Loucy (cell line): ENCODE measurements around the gene TACO1.

ENCODE experiments used
- H2AFZ ChIP-seq: fragments of 200-600 bp; sonication (generic); 2 replicates; pipeline ENCODE4 v1.6.0; 2016; ENCODE audit warnings: antibody characterized with exemption, mild to moderate bottlenecking, low read length, moderate library complexity
- H3F3A ChIP-seq: fragments of 200-600 bp; 2 replicates; pipeline ENCODE4 v1.6.0; 2016; ENCODE audit warnings: antibody characterized with exemption, low read depth, mild to moderate bottlenecking
- H3K27me3 ChIP-seq: fragments of 200-600 bp; sonication (generic); 2 replicates; pipeline ENCODE4 v1.6.1; 2014; ENCODE audit warnings: low read length, mild to moderate bottlenecking; ENCODE audit not compliant: insufficient read depth, poor library complexity, severe bottlenecking
- H3K36me3 ChIP-seq: fragments of 200-600 bp; sonication (generic); 2 replicates; pipeline ENCODE4 v1.6.1; 2016; ENCODE audit warnings: low read length; ENCODE audit not compliant: insufficient read depth
- H3K4me1 ChIP-seq: fragments of 200-600 bp; sonication (generic); 2 replicates; pipeline ENCODE4 v1.5.1; 2014; ENCODE audit warnings: low read length, mild to moderate bottlenecking; ENCODE audit not compliant: insufficient read depth, poor library complexity, severe bottlenecking
- H3K4me2 ChIP-seq: fragments of 200-600 bp; sonication (generic); 2 replicates; pipeline ENCODE4 v1.6.0; 2014; ENCODE audit warnings: antibody characterized with exemption, low read length, low read depth, mild to moderate bottlenecking; ENCODE audit not compliant: poor library complexity, severe bottlenecking
- H3K4me3 ChIP-seq: fragments of 200-600 bp; sonication (generic); 2 replicates; pipeline ENCODE4 v1.5.1; 2014; ENCODE audit warnings: low read length, mild to moderate bottlenecking, mixed read lengths; ENCODE audit not compliant: poor library complexity, severe bottlenecking
- H3K79me2 ChIP-seq: fragments of 200-600 bp; sonication (generic); 2 replicates; pipeline ENCODE4 v1.6.1; 2014; ENCODE audit warnings: low read length; ENCODE audit not compliant: insufficient read depth
- H3K9ac ChIP-seq: fragments of 200-600 bp; sonication (generic); 2 replicates; pipeline ENCODE4 v1.6.0; 2014; ENCODE audit warnings: mild to moderate bottlenecking, low read depth, low read length, moderate library complexity; ENCODE audit not compliant: poor library complexity, severe bottlenecking
- H3K9me2 ChIP-seq: fragments of 200-600 bp; sonication (generic); replicated peaks from 2 replicates; pipeline ENCODE4 v1.6.1; 2016; ENCODE audit warnings: low read depth, low read length, mixed read lengths
- H3K9me3 ChIP-seq: fragments of 200-600 bp; sonication (generic); 2 replicates; pipeline ENCODE4 v1.6.1; 2014; ENCODE audit warnings: mild to moderate bottlenecking, antibody characterized with exemption, low read length, low read depth; ENCODE audit not compliant: insufficient read depth
- H4K20me1 ChIP-seq: fragments of 200-600 bp; sonication (generic); 2 replicates; pipeline ENCODE4 v1.6.0; 2014; ENCODE audit warnings: antibody characterized with exemption, low read length, mild to moderate bottlenecking; ENCODE audit not compliant: insufficient read depth, poor library complexity, severe bottlenecking
- EZH2phosphoT487 ChIP-seq: fragments of 200-600 bp; IDR thresholded peaks from 2 replicates; pipeline ENCODE4 v1.6.1; 2018; ENCODE audit warnings: antibody characterized with exemption, mild to moderate bottlenecking, moderate library complexity, borderline replicate concordance
- TF ChIP-seq, protein P1 (sequence below): fragments of 200-600 bp; sonication (generic); conservative IDR thresholded peaks from 2 replicates; pipeline ENCODE4 v1.5.1; 2014; ENCODE audit warnings: mild to moderate bottlenecking, antibody characterized with exemption, low read length

TACO1 gene

DNA sequence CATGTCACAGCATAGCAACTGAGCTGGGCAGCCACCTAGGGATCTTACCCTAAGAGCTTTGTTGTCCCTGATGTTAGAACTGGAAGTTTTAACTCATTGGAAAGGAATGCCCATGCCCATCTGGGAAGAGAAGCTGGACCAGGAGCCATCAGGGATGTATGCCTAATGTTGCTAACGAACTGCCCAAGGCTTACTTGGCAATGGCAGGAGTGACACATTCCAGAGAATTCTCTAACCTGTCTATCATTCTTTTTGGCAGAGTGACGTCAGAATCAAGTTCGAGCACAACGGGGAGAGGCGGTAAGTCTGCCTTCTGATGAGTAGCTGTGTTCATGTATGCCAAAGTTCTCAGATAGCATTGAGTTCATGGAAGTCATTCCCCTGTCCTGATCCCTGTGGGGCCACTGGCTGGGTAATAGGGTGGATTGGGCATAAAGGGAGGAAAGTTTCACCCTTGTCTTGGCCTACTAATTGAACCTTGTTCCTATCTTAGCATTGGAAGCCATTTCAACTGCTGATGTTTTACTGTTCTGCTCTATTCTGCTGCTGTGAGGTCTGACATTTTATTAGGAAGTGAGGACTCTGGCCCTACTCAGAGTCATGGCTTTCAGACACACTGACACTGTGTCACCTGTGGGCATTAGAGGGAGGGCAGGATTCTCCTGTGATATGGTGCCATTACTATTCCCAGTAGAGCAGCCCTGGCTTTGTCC is 45.2 kb downstream of the TACO1 start:
- TF ChIP-seq EZH2phosphoT487 = no peak
- no peak overlapping the region for H3K4me3 ChIP-seq
- H4K20me1 ChIP-seq = no peaks in the 10 kb centered on the region
- H3K27me3 ChIP-seq = no peaks in the 10 kb centered on the region
- H3K9me3 ChIP-seq = no peaks in the 10 kb centered on the region
- no peaks in the 10 kb centered on the region for H3K9me2 ChIP-seq
- peaks cover 4% of the 10 kb centered on the region for H3K4me1 ChIP-seq
- H2AFZ ChIP-seq = no peak overlapping the region
- peaks cover 20% of the 10 kb centered on the region; the same call in 1 of the 2 replicates for H3K36me3 ChIP-seq
- H3K4me2 ChIP-seq = no peak overlapping the region
- no peak overlapping the region for H3K9ac ChIP-seq
- H3K79me2 ChIP-seq = no peaks in the 10 kb centered on the region
- H3F3A ChIP-seq = peaks cover 2% of the 10 kb centered on the region; the same call in 1 of the 2 replicates

DNA sequence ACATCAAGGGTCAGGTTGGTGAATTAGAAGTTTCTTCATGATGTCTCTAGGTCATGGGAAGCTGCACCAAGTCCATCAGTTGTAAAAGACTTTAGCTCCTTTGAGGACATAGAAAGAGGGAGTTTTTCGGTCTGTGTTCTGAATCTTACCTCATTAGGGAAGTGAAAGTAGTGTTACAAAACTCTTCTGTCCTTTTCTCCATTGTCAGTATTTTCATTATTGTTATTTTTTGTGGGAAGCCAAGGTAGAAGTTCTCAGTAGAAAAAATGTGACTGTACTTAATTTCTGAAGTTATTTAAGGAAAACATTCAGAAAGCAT is 45.8 kb downstream of the TACO1 start:
- no peak overlapping the region for H3K9ac ChIP-seq
- H3K9me2 ChIP-seq = no peaks in the 10 kb centered on the region
- H3K36me3 ChIP-seq = peaks cover 20% of the 10 kb centered on the region; the same call in 1 of the 2 replicates
- H3K79me2 ChIP-seq = no peaks in the 10 kb centered on the region
- no peak for TF ChIP-seq EZH2phosphoT487
- TF ChIP-seq, protein P1, sequence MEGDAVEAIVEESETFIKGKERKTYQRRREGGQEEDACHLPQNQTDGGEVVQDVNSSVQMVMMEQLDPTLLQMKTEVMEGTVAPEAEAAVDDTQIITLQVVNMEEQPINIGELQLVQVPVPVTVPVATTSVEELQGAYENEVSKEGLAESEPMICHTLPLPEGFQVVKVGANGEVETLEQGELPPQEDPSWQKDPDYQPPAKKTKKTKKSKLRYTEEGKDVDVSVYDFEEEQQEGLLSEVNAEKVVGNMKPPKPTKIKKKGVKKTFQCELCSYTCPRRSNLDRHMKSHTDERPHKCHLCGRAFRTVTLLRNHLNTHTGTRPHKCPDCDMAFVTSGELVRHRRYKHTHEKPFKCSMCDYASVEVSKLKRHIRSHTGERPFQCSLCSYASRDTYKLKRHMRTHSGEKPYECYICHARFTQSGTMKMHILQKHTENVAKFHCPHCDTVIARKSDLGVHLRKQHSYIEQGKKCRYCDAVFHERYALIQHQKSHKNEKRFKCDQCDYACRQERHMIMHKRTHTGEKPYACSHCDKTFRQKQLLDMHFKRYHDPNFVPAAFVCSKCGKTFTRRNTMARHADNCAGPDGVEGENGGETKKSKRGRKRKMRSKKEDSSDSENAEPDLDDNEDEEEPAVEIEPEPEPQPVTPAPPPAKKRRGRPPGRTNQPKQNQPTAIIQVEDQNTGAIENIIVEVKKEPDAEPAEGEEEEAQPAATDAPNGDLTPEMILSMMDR = no peak
- H3F3A ChIP-seq = peaks cover 2% of the 10 kb centered on the region; the same call in 1 of the 2 replicates
- H3K9me3 ChIP-seq = no peaks in the 10 kb centered on the region
- H3K4me2 ChIP-seq = no peak overlapping the region
- H3K4me1 ChIP-seq = peaks cover 4% of the 10 kb centered on the region
- H4K20me1 ChIP-seq = no peaks in the 10 kb centered on the region
- H3K4me3 ChIP-seq = no peak overlapping the region
- no peak overlapping the region for H2AFZ ChIP-seq
- no peaks in the 10 kb centered on the region for H3K27me3 ChIP-seq

DNA sequence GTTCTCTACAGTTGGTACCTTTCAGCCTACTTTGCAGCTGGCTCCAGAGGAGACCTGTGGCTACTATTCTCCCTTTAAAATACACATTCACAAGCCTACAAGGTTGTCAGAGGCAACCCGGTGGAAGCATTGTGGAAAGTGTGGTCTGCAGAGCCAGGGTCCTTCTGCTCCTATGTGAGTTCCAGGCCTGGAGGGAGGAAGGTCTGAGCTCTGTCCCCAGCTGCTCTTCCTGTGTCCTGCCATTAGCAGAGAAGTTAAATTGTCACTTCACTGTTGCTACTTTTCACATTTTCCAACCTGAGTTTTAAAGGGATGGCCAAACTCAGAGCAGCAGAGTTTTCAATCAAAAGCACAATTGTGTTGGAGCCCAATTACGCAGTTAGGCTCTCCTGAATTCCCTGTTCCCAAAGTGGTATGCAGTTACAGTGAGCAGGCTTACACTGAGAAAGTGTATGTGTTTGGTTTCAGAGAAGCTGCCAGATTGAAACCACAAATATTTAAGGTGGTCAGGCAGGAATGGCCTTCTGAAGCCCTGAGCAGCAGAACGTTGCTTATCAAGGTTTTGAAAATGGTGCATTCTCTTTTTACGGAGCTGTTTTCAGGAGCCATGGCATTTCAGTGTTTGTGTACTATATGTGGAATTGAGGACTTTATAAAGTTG is 46.5 kb downstream of the TACO1 start:
- Histone ChIP-seq H3K4me2 (no peak overlapping the region), H3K4me1 (peaks cover 4% of the 10 kb centered on the region), H3K9ac (no peak overlapping the region), H4K20me1 (no peaks in the 10 kb centered on the region), H3K4me3 (no peak overlapping the region), H3K27me3 (no peaks in the 10 kb centered on the region), H3K36me3 (peaks cover 20% of the 10 kb centered on the region; the same call in 1 of the 2 replicates), H3K79me2 (no peaks in the 10 kb centered on the region), H3K9me2 (no peaks in the 10 kb centered on the region), H3F3A (peaks cover 2% of the 10 kb centered on the region; the same call in 1 of the 2 replicates), H2AFZ (no peak overlapping the region), H3K9me3 (no peaks in the 10 kb centered on the region)
- TF ChIP-seq EZH2phosphoT487 = no peak
- TF ChIP-seq, protein P1 = no peak
